Nephron progenitor cell (in vitro differentiated cells): ENCODE results near the gene CLEC2B.

ENCODE experiments used
- DNase-seq: peaks from one replicate; pipeline ENCODE4 v3.0.0; 2021
- H3K27ac Mint-ChIP-seq: 2 replicates; pipeline ENCODE4 v1.8.0; 2021; ENCODE audit warnings: mild to moderate bottlenecking, moderate library complexity, mixed read lengths
- H3K27me3 Mint-ChIP-seq: 2 replicates; pipeline ENCODE4 v1.8.0; 2021; ENCODE audit warnings: mild to moderate bottlenecking, low read depth, mixed read lengths; ENCODE audit not compliant: poor library complexity
- H3K36me3 Mint-ChIP-seq: 2 replicates; pipeline ENCODE4 v1.8.0; 2021; ENCODE audit warnings: low read depth, mixed read lengths
- H3K4me1 Mint-ChIP-seq: 2 replicates; pipeline ENCODE4 v1.8.0; 2021; ENCODE audit warnings: mixed read lengths
- H3K4me3 Mint-ChIP-seq: 2 replicates; pipeline ENCODE4 v1.8.0; 2021; ENCODE audit warnings: mild to moderate bottlenecking, moderate library complexity, mixed read lengths
- H3K9me3 Mint-ChIP-seq: 2 replicates; pipeline ENCODE4 v1.8.0; 2021; ENCODE audit warnings: mild to moderate bottlenecking, moderate library complexity, mixed read lengths
- CTCF ChIP-seq: fragments of 200-600 bp; sonication (generic); IDR thresholded peaks from 2 replicates; pipeline ENCODE4 v1.5.0; 2021; ENCODE audit warnings: antibody characterized with exemption

CLEC2B gene

GRCh38 chr12:9856151-9856550 lies 13.0 kb downstream of the CLEC2B start:
- DNase-seq, result no peak
- no peak for TF ChIP-seq CTCF
- Mint-ChIP-seq H3K36me3 (no peaks in the 10 kb centered on the region), H3K4me1 (no peaks in the 10 kb centered on the region), H3K27me3 (peaks cover 3% of the 10 kb centered on the region), H3K27ac (no peak overlapping the region), H3K4me3 (no peak overlapping the region), H3K9me3 (no peaks in the 10 kb centered on the region)

GRCh38 chr12:9851927-9852326 lies 17.2 kb downstream of the CLEC2B start:
- Mint-ChIP-seq H3K4me3 (no peak overlapping the region), H3K27ac (no peak overlapping the region), H3K4me1 (no peaks in the 10 kb centered on the region), H3K36me3 (no peaks in the 10 kb centered on the region), H3K27me3 (no peaks in the 10 kb centered on the region), H3K9me3 (peaks cover 6% of the 10 kb centered on the region)
- no peak for TF ChIP-seq CTCF
- DNase-seq, result no peak

DNA sequence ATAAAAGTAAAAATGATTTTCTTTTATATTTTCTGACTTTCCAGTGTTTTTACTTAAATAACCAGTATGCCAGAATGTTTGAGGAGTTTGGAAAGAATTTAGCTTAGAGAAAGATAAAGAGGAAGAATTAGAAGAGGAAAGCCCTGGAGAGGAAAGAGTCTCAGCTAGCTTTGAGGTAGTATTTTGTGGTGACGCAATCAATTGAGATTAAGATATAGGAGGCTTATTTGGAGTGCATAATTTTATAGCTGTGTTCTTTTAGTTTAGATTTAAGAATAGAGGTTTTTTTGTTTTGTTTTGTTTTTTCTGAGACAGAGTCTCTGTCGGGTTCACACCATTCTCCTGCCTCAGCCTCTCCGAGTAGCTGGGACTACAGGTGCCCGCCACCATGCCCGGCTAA lies 18.1 kb downstream of the CLEC2B start:
- no peak overlapping the region for H3K4me3 Mint-ChIP-seq
- no peak overlapping the region for H3K27ac Mint-ChIP-seq
- H3K4me1 Mint-ChIP-seq, result no peaks in the 10 kb centered on the region
- no peaks in the 10 kb centered on the region for H3K36me3 Mint-ChIP-seq
- H3K9me3 Mint-ChIP-seq, result peaks cover 6% of the 10 kb centered on the region
- DNase-seq, result no peak
- TF ChIP-seq CTCF, result no peak
- H3K27me3 Mint-ChIP-seq, result no peaks in the 10 kb centered on the region

GRCh38 chr12:9848899-9849298 lies 20.3 kb downstream of the CLEC2B start:
- Mint-ChIP-seq H3K27me3 (peaks cover 2% of the 10 kb centered on the region), H3K4me3 (no peak overlapping the region), H3K4me1 (no peaks in the 10 kb centered on the region), H3K36me3 (no peaks in the 10 kb centered on the region), H3K27ac (no peak overlapping the region), H3K9me3 (peaks cover 6% of the 10 kb centered on the region)
- no peak for TF ChIP-seq CTCF
- no peak for DNase-seq

DNA sequence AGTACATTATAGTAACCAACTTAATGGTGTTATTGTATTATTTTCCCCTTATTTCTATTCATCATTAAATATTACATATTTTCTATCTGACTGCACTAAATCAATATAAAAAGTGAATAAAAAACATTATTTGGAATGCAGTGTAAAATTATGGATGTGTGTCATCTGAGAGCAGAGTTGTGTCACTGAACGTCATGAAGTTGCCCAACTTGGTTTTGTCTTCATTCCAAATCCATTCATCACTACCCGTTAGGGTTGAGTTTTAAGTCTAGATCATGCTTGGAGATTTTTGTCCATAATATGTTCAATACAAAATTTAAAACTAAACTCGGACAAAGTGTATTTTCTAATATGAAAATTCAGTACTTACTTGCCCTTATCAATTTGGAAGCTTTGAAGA lies 25.7 kb downstream of the CLEC2B start:
- Mint-ChIP-seq H3K4me1 (no peaks in the 10 kb centered on the region), H3K27ac (no peak overlapping the region)
- no peak for TF ChIP-seq CTCF

DNA sequence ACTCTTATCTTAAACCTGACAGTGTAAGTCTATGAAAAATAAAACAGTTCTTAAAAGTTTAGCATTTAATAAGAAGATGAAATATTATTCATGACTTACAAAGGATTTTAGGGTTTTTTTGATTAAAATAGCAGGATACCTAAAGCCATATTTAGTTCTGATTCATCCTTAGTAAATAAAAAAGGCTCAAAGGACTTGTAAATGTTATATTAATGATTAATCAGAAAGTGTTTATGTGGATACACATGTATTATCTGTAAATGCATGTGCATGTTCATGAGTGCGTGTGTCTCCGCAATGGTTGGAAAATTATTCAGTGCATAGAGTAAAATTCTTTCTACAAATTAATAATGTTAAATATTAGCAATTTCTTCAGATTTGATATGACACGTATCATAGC lies 37.4 kb downstream of the CLEC2B start:
- Mint-ChIP-seq H3K27me3 (no peaks in the 10 kb centered on the region), H3K27ac (no peak overlapping the region), H3K9me3 (no peaks in the 10 kb centered on the region)

More for the DNA sequence above, 25.7 kb downstream of the CLEC2B start:
- H3K36me3 Mint-ChIP-seq, result no peaks in the 10 kb centered on the region
- H3K9me3 Mint-ChIP-seq, result peaks cover 6% of the 10 kb centered on the region
- H3K27me3 Mint-ChIP-seq, result peaks cover 4% of the 10 kb centered on the region
- DNase-seq, result no peak
- H3K4me3 Mint-ChIP-seq, result no peak overlapping the region

More for the DNA sequence above, 37.4 kb downstream of the CLEC2B start:
- no peak for TF ChIP-seq CTCF
- H3K4me1 Mint-ChIP-seq, result peaks cover 11% of the 10 kb centered on the region
- no peak overlapping the region for H3K4me3 Mint-ChIP-seq
- no peaks in the 10 kb centered on the region for H3K36me3 Mint-ChIP-seq
- DNase-seq, result no peak
